Measurements from ENCODE around the gene HOMER2. TPM values are rescaled to one million over a fixed set of nuclear protein-coding genes. Genes with fewer than 3 reads are reported as not detected.

The HOMER2 gene
- total and polyA plus RNA-seq, 2 of the 4 experiments (the other 2 are of a cell fraction), result 0.54 to 0.79 TPM

GRCh38 chr15:82963471-82964341, 11.2 kb upstream of the HOMER2 start:
- no peak for ATAC-seq (ENCODE audit: low read depth)
- intact Hi-C loops (cut with micrococcal nuclease) (no loop called here), in situ Hi-C loops (cut with MboI; ENCODE audit: low sequenced_read_pairs) (no loop called here), dilution Hi-C loops (cut with HindIII; ENCODE audit: low sequenced_read_pairs, unreplicated experiment) (no loop called here)
- Histone ChIP-seq H3K27me3 (ENCODE audit: control insufficient read depth, insufficient read depth, low read length) (peaks cover 6% of the 10 kb centered on the region), H4K91ac (ENCODE audit: insufficient read depth, low read depth, low read length) (no peak overlapping the region), H3K36me3 (ENCODE audit: control insufficient read depth, insufficient read depth, low read length) (no peaks in the 10 kb centered on the region), H4K20me1 (ENCODE audit: insufficient read depth, low read length) (no peaks in the 10 kb centered on the region), H2BK5ac (ENCODE audit: low read depth, low read length, poor library complexity, severe bottlenecking) (no peak overlapping the region), H2BK20ac (ENCODE audit: low read depth, low read length) (no peak overlapping the region), H3K4ac (ENCODE audit: low read depth, low read length) (no peak overlapping the region), H3K23ac (ENCODE audit: low read depth, low read length) (no peak overlapping the region), H2BK120ac (ENCODE audit: low read depth, low read length) (no peak overlapping the region), H2BK15ac (ENCODE audit: low read depth, low read length) (no peak overlapping the region), H3K18ac (ENCODE audit: low read depth, low read length) (no peak overlapping the region), H3K56ac (ENCODE audit: extremely low read depth, insufficient read depth, low read length) (no peak overlapping the region), H2AK9ac (replicated peaks; ENCODE audit: low read depth, low read length, poor library complexity) (no peak overlapping the region), H3K4me1 (ENCODE audit: control insufficient read depth, insufficient read depth, low read length) (no peaks in the 10 kb centered on the region), H3K27ac (ENCODE audit: insufficient read depth, low read length) (no peak overlapping the region), H3K9me3 (ENCODE audit: control insufficient read depth, insufficient read depth, low read length) (no peaks in the 10 kb centered on the region), H3K4me3 (ENCODE audit: insufficient read depth, low read depth, low read length) (no peak overlapping the region), H3K9me1 (ENCODE audit: insufficient read depth, low read length) (no peaks in the 10 kb centered on the region), H4K5ac (ENCODE audit: low read depth, low read length) (no peak overlapping the region), H2AK5ac (ENCODE audit: low read depth, low read length) (no peak overlapping the region), H3K4me2 (ENCODE audit: low read depth, low read length) (no peak overlapping the region), H3K79me1 (ENCODE audit: low read depth in 1 of 2, low read length in 2 of 2) (no peaks in the 10 kb centered on the region), H3K14ac (replicated peaks; ENCODE audit: low read depth, low read length) (no peak overlapping the region), H4K8ac (ENCODE audit: low read depth in 2 of 2, low read length in 2 of 2) (no peak overlapping the region), H3K9ac (ENCODE audit: low read depth, low read length) (no peak overlapping the region), H2AFZ (replicated peaks; ENCODE audit: low read length, poor library complexity) (no peak overlapping the region)
- ChIA-PET CTCF (interaction anchor here (1.1 kb wide), 1 partner anchor 10 kb away, joined by 3 read pairs; no protein-coding TSS in a partner anchor), POLR2A (ENCODE audit: unreplicated experiment) (no interaction called here)
- no CpG with 5 or more reads among the region's 7 CpGs for WGBS, 2 experiments (ENCODE audit: extremely low coverage in 2 of 2, insufficient read length in 1 of 2)
- DNase-seq, result no peak
- BruUV-seq (replicated peaks), result no TSS peak
- TF ChIP-seq USF2 (IDR thresholded peaks at IDR 0.05; ENCODE audit: low read depth, low read length) (no peak), ELK1 (IDR thresholded peaks at IDR 0.05; ENCODE audit: borderline replicate concordance, low read depth, low read length) (no peak), SMC3 (IDR thresholded peaks at IDR 0.05; ENCODE audit: low read depth, low read length) (no peak), CEBPB (IDR thresholded peaks at IDR 0.05; ENCODE audit: low read depth, low read length) (no peak), MXI1 (IDR thresholded peaks at IDR 0.05; ENCODE audit: borderline replicate concordance, low read depth, low read length) (no peak), RAD21 (IDR thresholded peaks at IDR 0.05; ENCODE audit: low read length) (no peak), CTCF (conservative IDR thresholded peaks at IDR 0.05; ENCODE audit: low read depth, low read length) (no peak)
